ENCODE measurements around the gene GABRB2. TPM values are rescaled to one million over a fixed set of nuclear protein-coding genes. Genes with fewer than 3 reads are reported as not detected.

GABRB2 gene
- total RNA-seq, 4 donors from 2014 or later, result 0.75 to 22.4 (median 11.0) TPM

- no peak for TF ChIP-seq CTCF (IDR thresholded peaks at IDR 0.05; ENCODE audit: low read depth)
These were observed 10.8 kb downstream of the GABRB2 start for GRCh38 chr5:161535762-161536161.

- no peak for TF ChIP-seq CTCF (IDR thresholded peaks at IDR 0.05; ENCODE audit: low read depth)
These were observed 15.8 kb downstream of the GABRB2 start for GRCh38 chr5:161530700-161531099.

GRCh38 chr5:161513942-161514341, 32.6 kb downstream of the GABRB2 start:
- TF ChIP-seq CTCF (IDR thresholded peaks at IDR 0.05; ENCODE audit: low read depth), result no peak

GRCh38 chr5:161507591-161507990, 38.9 kb downstream of the GABRB2 start:
- TF ChIP-seq CTCF (IDR thresholded peaks at IDR 0.05; ENCODE audit: low read depth), result no peak

- TF ChIP-seq CTCF (IDR thresholded peaks at IDR 0.05; ENCODE audit: low read depth), result no peak
These were observed 48.0 kb downstream of the GABRB2 start for GRCh38 chr5:161498531-161498930.

- TF ChIP-seq CTCF (IDR thresholded peaks at IDR 0.05; ENCODE audit: low read depth), result no peak
These were observed 62.8 kb downstream of the GABRB2 start for GRCh38 chr5:161483721-161484120.

- TF ChIP-seq CTCF (IDR thresholded peaks at IDR 0.05; ENCODE audit: low read depth), result no peak
These were observed 64.6 kb downstream of the GABRB2 start for GRCh38 chr5:161481922-161482321.

All from subcutaneous adipose tissue (tissue), 4 donors.